Neutrophil (primary cell): ENCODE measurements around the gene ZBTB17.
"Not testable (repeated sequence)": the region's sequence is repeated elsewhere in the genome, so short reads cannot be mapped to it uniquely, and the experiment has no call there.

Source experiments
- H3K27ac ChIP-seq: fragments of 200-600 bp; sonication (generic); 2 replicates; pipeline ENCODE4 v1.5.1; 2016; ENCODE audit warnings: mild to moderate bottlenecking, moderate library complexity
- H3K27me3 ChIP-seq: fragments of 200-600 bp; sonication (generic); 2 replicates; pipeline ENCODE4 v1.6.0; 2016; ENCODE audit warnings: mild to moderate bottlenecking
- H3K36me3 ChIP-seq: fragments of 200-600 bp; sonication (generic); 2 replicates; pipeline ENCODE4 v1.5.1; 2017
- H3K4me1 ChIP-seq, 2 experiments: fragments of 200-600 bp in 1 of 2; sonication (generic) in 1 of 2; 1 replicate in 1 of 2; 2 replicates in 1 of 2; pipeline versions ENCODE4 v1.5.1 to v1.6.1; 2013 to 2016; ENCODE audit warnings: low read depth in 1 of 2, low read length in 1 of 2, mild to moderate bottlenecking in 1 of 2, moderate library complexity in 1 of 2; ENCODE audit not compliant: control insufficient read depth in 1 of 2, insufficient read depth in 1 of 2
- H3K4me3 ChIP-seq, 2 experiments: fragments of 200-600 bp in 1 of 2; sonication (generic) in 1 of 2; 1 replicate in 1 of 2; 2 replicates in 1 of 2; pipeline ENCODE4 v1.5.1; 2013 to 2016; ENCODE audit warnings: low read depth in 1 of 2, low read length in 1 of 2, mild to moderate bottlenecking in 1 of 2, moderate library complexity in 1 of 2
- H3K9me3 ChIP-seq: fragments of 200-600 bp; sonication (generic); 2 replicates; pipeline ENCODE4 v1.5.1; 2016
- TF ChIP-seq, protein P1 (sequence below): fragments of 200-600 bp; sonication (generic); IDR thresholded peaks from 2 replicates; pipeline ENCODE4 v1.5.1; 2016; ENCODE audit warnings: antibody characterized with exemption

ZBTB17 gene

GRCh38 chr1:15985611-15986297 lies 9.9 kb upstream of the ZBTB17 start:
- TF ChIP-seq, protein P1, sequence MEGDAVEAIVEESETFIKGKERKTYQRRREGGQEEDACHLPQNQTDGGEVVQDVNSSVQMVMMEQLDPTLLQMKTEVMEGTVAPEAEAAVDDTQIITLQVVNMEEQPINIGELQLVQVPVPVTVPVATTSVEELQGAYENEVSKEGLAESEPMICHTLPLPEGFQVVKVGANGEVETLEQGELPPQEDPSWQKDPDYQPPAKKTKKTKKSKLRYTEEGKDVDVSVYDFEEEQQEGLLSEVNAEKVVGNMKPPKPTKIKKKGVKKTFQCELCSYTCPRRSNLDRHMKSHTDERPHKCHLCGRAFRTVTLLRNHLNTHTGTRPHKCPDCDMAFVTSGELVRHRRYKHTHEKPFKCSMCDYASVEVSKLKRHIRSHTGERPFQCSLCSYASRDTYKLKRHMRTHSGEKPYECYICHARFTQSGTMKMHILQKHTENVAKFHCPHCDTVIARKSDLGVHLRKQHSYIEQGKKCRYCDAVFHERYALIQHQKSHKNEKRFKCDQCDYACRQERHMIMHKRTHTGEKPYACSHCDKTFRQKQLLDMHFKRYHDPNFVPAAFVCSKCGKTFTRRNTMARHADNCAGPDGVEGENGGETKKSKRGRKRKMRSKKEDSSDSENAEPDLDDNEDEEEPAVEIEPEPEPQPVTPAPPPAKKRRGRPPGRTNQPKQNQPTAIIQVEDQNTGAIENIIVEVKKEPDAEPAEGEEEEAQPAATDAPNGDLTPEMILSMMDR = no peak
- H3K9me3 ChIP-seq = no peaks in the 10 kb centered on the region
- no peak overlapping the region for H3K4me3 ChIP-seq
- H3K4me1 ChIP-seq = no peaks in the 10 kb centered on the region
- no peak overlapping the region for H3K27ac ChIP-seq
- H3K27me3 ChIP-seq = no peaks in the 10 kb centered on the region
- no peaks in the 10 kb centered on the region for H3K36me3 ChIP-seq

DNA sequence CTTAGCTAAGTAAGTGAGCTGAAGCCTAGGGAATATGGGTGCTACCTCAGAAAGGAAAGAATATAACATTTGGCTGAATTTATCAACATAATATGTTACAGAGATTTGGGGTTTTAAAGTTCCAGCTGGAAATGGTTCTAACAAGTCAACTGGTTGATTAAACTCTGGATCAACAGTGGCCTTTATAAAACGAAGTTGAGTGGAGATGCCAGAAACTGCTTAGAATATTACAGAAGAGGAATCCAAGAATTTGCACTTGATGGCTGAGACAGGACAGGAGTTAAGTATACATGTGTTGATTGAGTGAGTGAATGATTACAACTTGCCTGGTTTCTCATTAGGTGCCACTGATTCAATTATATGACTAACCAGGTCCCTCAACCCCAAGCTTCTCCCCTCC lies 7.4 kb upstream of the ZBTB17 start:
- no peaks in the 10 kb centered on the region for H3K36me3 ChIP-seq
- H3K9me3 ChIP-seq = no peaks in the 10 kb centered on the region
- no peaks in the 10 kb centered on the region for H3K4me1 ChIP-seq
- H3K27ac ChIP-seq = no peak overlapping the region
- H3K27me3 ChIP-seq = no peaks in the 10 kb centered on the region
- TF ChIP-seq, protein P1 = no peak
- no peak overlapping the region for H3K4me3 ChIP-seq

DNA sequence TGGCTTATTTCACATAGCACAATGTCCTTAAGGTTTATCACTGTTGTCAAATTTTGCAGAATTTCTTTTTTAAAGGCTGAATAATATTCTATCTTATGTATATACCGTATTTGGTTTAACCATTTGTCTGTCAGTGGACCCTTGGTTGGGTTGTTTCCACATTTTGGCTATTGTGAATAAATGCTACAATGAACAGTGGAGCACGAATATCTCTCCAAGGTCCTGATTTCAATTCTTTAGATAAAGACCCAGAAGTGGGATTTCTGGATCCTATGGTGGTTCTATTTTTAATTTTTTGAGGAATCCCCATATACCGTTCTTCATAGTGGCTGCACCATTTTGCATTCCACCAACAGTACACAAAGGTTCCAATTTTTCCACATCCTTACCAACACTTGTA lies 5.8 kb upstream of the ZBTB17 start:
- H3K4me1 ChIP-seq = no peaks in the 10 kb centered on the region
- no peak overlapping the region for H3K27ac ChIP-seq
- no peaks in the 10 kb centered on the region for H3K27me3 ChIP-seq
- no peaks in the 10 kb centered on the region for H3K9me3 ChIP-seq
- H3K36me3 ChIP-seq = no peaks in the 10 kb centered on the region
- no peak overlapping the region for H3K4me3 ChIP-seq
- TF ChIP-seq, protein P1 = no peak

DNA sequence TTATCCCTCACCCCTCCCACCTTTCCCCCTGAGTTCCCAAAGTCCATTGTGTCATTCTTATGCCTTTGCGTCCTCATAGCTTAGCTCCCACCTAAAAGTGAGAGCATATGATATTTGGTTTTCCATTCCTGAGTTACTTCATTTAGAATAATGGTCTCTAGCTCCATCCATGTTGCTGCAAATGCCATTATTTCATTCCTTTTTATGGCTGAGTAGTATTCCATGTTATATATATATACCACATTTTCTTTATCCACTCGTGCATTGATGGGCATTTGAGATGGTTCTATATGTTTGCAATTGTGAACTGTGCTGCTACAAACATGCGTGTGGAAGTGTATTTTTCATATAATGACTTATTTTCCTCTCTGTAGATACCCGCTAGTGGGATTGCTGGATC lies 2.0 kb upstream of the ZBTB17 start:
- H3K27me3 ChIP-seq, H3K4me3 ChIP-seq, H3K36me3 ChIP-seq, H3K9me3 ChIP-seq, H3K27ac ChIP-seq: not testable (repeated sequence)
- H3K4me1 ChIP-seq = peaks cover 7 to 12% of the 10 kb centered on the region in 2 experiments

DNA sequence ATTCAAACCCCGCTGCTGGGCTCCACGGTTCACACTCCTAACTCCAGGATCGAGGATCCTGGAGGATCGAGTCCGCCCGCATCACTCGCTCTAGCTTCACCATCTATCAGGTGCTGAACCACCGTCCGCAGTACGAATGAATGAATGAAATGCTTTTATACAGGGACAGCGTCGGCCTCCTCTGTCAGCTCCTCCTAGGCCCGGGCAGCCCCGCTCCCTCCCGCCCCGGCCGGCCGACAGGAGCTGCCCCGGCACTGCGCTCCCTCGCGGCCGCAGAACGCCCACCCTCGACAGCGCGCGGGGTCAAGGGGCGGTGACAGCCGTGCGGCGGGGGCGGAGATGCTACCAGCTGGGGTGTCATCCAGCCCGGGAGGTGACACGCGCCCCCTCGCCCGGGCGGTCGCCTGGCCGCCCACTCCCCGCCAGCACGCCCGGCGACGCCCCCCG lies 520 bp downstream of the ZBTB17 start:
- peak overlapping the region; percentile 66 to 84 for H3K4me3 ChIP-seq
- no peaks in the 10 kb centered on the region for H3K27me3 ChIP-seq
- H3K27ac ChIP-seq = peak overlapping the region; percentile 64
- H3K9me3 ChIP-seq = no peaks in the 10 kb centered on the region
- H3K4me1 ChIP-seq = peaks cover 7 to 12% of the 10 kb centered on the region in 2 experiments
- TF ChIP-seq, protein P1 = no peak
- H3K36me3 ChIP-seq = peaks cover 21% of the 10 kb centered on the region

DNA sequence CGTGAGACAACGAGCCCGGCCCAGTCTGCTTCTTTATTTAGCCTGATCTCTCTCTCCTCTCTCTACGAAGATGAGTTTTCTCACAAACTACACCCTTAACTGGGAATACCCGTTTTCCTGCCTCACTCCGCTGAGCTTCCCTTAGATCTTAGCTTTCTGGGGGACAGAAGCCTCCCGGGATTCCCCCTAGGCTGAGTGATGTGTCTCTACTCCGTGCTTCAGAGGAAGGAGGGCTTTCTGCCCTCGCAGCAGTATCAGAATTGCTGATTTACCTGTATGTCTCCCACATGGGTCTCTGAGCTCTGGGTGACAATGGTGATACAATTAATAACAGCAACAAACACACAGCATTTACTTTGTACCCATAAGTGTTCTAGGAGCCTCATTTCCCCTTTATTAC lies 1.0 kb downstream of the ZBTB17 start:
- no peaks in the 10 kb centered on the region for H3K27me3 ChIP-seq
- no peak overlapping the region for H3K27ac ChIP-seq
- peaks cover 22% of the 10 kb centered on the region for H3K36me3 ChIP-seq
- H3K4me1 ChIP-seq = peaks cover 7 to 12% of the 10 kb centered on the region in 2 experiments
- peak overlapping the region; percentile 66 to 84 for H3K4me3 ChIP-seq
- no peaks in the 10 kb centered on the region for H3K9me3 ChIP-seq
- TF ChIP-seq, protein P1 = no peak
